Body of pancreas (tissue), 4 donors: ENCODE data around the gene LPIN3.

Source experiments
- CTCF ChIP-seq, 7 experiments: fragments of 450-650 bp in 4 of 7; fragments of 200-600 bp in 3 of 7; sonication (generic) in 3 of 7; IDR thresholded peaks; one replicate each; pipeline ENCODE4 v1.5.1; 2016 to 2019; ENCODE audit warnings: antibody characterized with exemption in 7 of 7
- POLR2A ChIP-seq, 3 donors: fragments of 450-650 bp; IDR thresholded peaks; one replicate each; pipeline ENCODE4 v1.6.1; 2016; ENCODE audit warnings: antibody characterized with exemption in 3 of 3, mild to moderate bottlenecking in 2 of 3

- TF ChIP-seq CTCF (IDR thresholded peaks at IDR 0.05) (no peak), POLR2A (IDR thresholded peaks at IDR 0.05) (no peak)
Measured at GRCh38 chr20:41366546-41367392, 26.1 kb downstream of the LPIN3 start, which contains the start of gene EMILIN3.
